ENCODE measurements around the gene FGF11.

GRCh38 chr17:7466318-7466638 is 27.0 kb downstream of the FGF11 start:
- TF ChIP-seq CTCF (IDR thresholded peaks at IDR 0.05 in 4 of 5, conservative IDR thresholded peaks at IDR 0.05 in 1 of 5): no peak
- TF ChIP-seq POLR2A (IDR thresholded peaks at IDR 0.05): no peak

Data from gastrocnemius medialis (tissue), 4 donors.